Endodermal cell (in vitro differentiated cells): ENCODE data around the gene RNLS. TPM values are rescaled to one million over a fixed set of nuclear protein-coding genes. Genes with fewer than 3 reads are reported as not detected.

Experiments used
- DNase-seq: peaks from one replicate; pipeline ENCODE4 v3.0.0-alpha.2; 2017
- H3K27ac ChIP-seq: 2 replicates; pipeline ENCODE4 v1.5.1; 2013; ENCODE audit warnings: mild to moderate bottlenecking, low read depth, low read length, moderate library complexity
- H3K27me3 ChIP-seq: 2 replicates; pipeline ENCODE4 v1.6.1; 2013; ENCODE audit warnings: mild to moderate bottlenecking, low read length, moderate library complexity; ENCODE audit not compliant: insufficient read depth, control insufficient read depth, poor library complexity, severe bottlenecking
- H3K36me3 ChIP-seq: 2 replicates; pipeline ENCODE4 v1.7.0; 2013; ENCODE audit warnings: mild to moderate bottlenecking, low read length, moderate library complexity; ENCODE audit not compliant: control insufficient read depth, insufficient read depth
- H3K4me1 ChIP-seq: one replicate; pipeline ENCODE4 v1.7.0; 2013; ENCODE audit warnings: low read length; ENCODE audit not compliant: control insufficient read depth, insufficient read depth
- H3K4me3 ChIP-seq: 2 replicates; pipeline ENCODE4 v1.5.1; 2013; ENCODE audit warnings: mild to moderate bottlenecking, low read length, moderate library complexity
- H3K9ac ChIP-seq: 2 replicates; pipeline ENCODE4 v1.6.1; 2013; ENCODE audit warnings: mild to moderate bottlenecking, low read length, moderate library complexity; ENCODE audit not compliant: poor library complexity, severe bottlenecking; ENCODE audit errors: extremely low read depth
- H3K9me3 ChIP-seq: 2 replicates; pipeline ENCODE4 v1.6.1; 2013; ENCODE audit warnings: mild to moderate bottlenecking, low read length, moderate library complexity; ENCODE audit not compliant: control insufficient read depth
- H3K27ac Mint-ChIP-seq: 2 replicates; pipeline ENCODE4 v1.8.0; 2020; ENCODE audit warnings: mixed read lengths
- H3K27me3 Mint-ChIP-seq: 2 replicates; pipeline ENCODE4 v1.8.0; 2021; ENCODE audit warnings: mild to moderate bottlenecking, mixed read lengths; ENCODE audit not compliant: insufficient read depth
- H3K36me3 Mint-ChIP-seq: 2 replicates; pipeline ENCODE4 v1.8.0; 2020; ENCODE audit warnings: low read depth, mixed read lengths
- H3K4me1 Mint-ChIP-seq: 2 replicates; pipeline ENCODE4 v1.8.0; 2020; ENCODE audit warnings: mixed read lengths
- H3K4me3 Mint-ChIP-seq: 2 replicates; pipeline ENCODE4 v1.8.0; 2020; ENCODE audit warnings: mild to moderate bottlenecking, moderate library complexity, mixed read lengths
- H3K9me3 Mint-ChIP-seq: 2 replicates; pipeline ENCODE4 v1.8.0; 2020; ENCODE audit warnings: mild to moderate bottlenecking, mixed read lengths
- CTCF ChIP-seq: fragments of 200-600 bp; sonication (generic); conservative IDR thresholded peaks from 2 replicates; pipeline ENCODE4 v1.5.0; 2021; ENCODE audit warnings: antibody characterized with exemption, mild to moderate bottlenecking
- WGBS, 2 experiments: methylation state at CpG; one replicate each; pipeline versions ENCODE4 v1.1.5 to v1.1.7; 2013; ENCODE audit warnings: missing lambda C conversion rate in 2 of 2, mixed read lengths in 1 of 2; ENCODE audit not compliant: insufficient coverage in 1 of 2, insufficient read length in 1 of 2; 5-methylcytosine and 5-hydroxymethylcytosine counted together
- total RNA-seq, 2 donors: library from RNA; stranded (reverse); fragmentation: NEBNext Ultra II Directional in 1 of 2; extraction: Animal tissue kit (Norgen Biotek cat#: 25700) in 1 of 2; gene quantifications; 2 replicates in 1 of 2; 3 replicates in 1 of 2; pipeline ENCODE4 v1.2.1, GENCODE V29; 2021

The RNLS gene
- total RNA-seq, 2 donors from 2014 or later = 10.1 to 12.3 TPM

GRCh38 chr10:88270871-88271713, 312.0 kb downstream of the RNLS start:
- Mint-ChIP-seq H3K36me3 (no peaks in the 10 kb centered on the region), H3K4me1 (peaks cover 2% of the 10 kb centered on the region), H3K4me3 (no peak overlapping the region), H3K27ac (no peak overlapping the region), H3K27me3 (peaks cover 2% of the 10 kb centered on the region), H3K9me3 (no peaks in the 10 kb centered on the region)
- H3K9ac ChIP-seq = no peak overlapping the region
- TF ChIP-seq CTCF = no peak
- no peak for DNase-seq
- H3K36me3 ChIP-seq = no peaks in the 10 kb centered on the region
- no peak overlapping the region for H3K27ac ChIP-seq
- no peaks in the 10 kb centered on the region for H3K27me3 ChIP-seq
- peaks cover 4% of the 10 kb centered on the region for H3K4me1 ChIP-seq
- WGBS, 2 experiments = 95 to 100% methylated on average over 4 to 6 of the region's 6 CpGs
- no peaks in the 10 kb centered on the region for H3K9me3 ChIP-seq
- H3K4me3 ChIP-seq = no peak overlapping the region

GRCh38 chr10:88270061-88270808, 312.9 kb downstream of the RNLS start:
- no peak overlapping the region for H3K27ac ChIP-seq
- no peak for TF ChIP-seq CTCF
- no peaks in the 10 kb centered on the region for H3K9me3 ChIP-seq

GRCh38 chr10:88262591-88263234, 320.4 kb downstream of the RNLS start:
- H3K27ac Mint-ChIP-seq = no peak overlapping the region
- peaks cover 2% of the 10 kb centered on the region for H3K27me3 Mint-ChIP-seq
- no peak overlapping the region for H3K27ac ChIP-seq
- H3K9me3 ChIP-seq = no peaks in the 10 kb centered on the region
- H3K4me3 Mint-ChIP-seq = no peak overlapping the region
- peaks cover 5% of the 10 kb centered on the region for H3K4me1 ChIP-seq
- no peak for DNase-seq
- H3K36me3 Mint-ChIP-seq = no peaks in the 10 kb centered on the region
- no peaks in the 10 kb centered on the region for H3K9me3 Mint-ChIP-seq
- no peaks in the 10 kb centered on the region for H3K4me1 Mint-ChIP-seq
- TF ChIP-seq CTCF = no peak
- H3K27me3 ChIP-seq = no peaks in the 10 kb centered on the region
- no peak overlapping the region for H3K4me3 ChIP-seq
- no peak overlapping the region for H3K9ac ChIP-seq
- no peaks in the 10 kb centered on the region for H3K36me3 ChIP-seq
- WGBS, 2 experiments = 80 to 90% methylated on average over 2 to 5 of the region's 5 CpGs

More at GRCh38 chr10:88270061-88270808, 312.9 kb downstream of the RNLS start:
- peaks cover 5% of the 10 kb centered on the region for H3K4me1 ChIP-seq
- no peak for DNase-seq
- no peaks in the 10 kb centered on the region for H3K9me3 Mint-ChIP-seq
- H3K27me3 Mint-ChIP-seq = peaks cover 2% of the 10 kb centered on the region
- no peak overlapping the region for H3K4me3 ChIP-seq
- no peaks in the 10 kb centered on the region for H3K36me3 ChIP-seq
- no peaks in the 10 kb centered on the region for H3K27me3 ChIP-seq
- H3K27ac Mint-ChIP-seq = no peak overlapping the region
- H3K4me3 Mint-ChIP-seq = no peak overlapping the region
- peaks cover 2% of the 10 kb centered on the region for H3K4me1 Mint-ChIP-seq
- 90 to 100% methylated on average over 7 to 9 of the region's 9 CpGs for WGBS, 2 experiments
- no peak overlapping the region for H3K9ac ChIP-seq
- no peaks in the 10 kb centered on the region for H3K36me3 Mint-ChIP-seq
